ENCODE data around the gene ATP1A3.

The ATP1A3 gene

GRCh38 chr19:42033413-42033812 lies 39.4 kb upstream of the ATP1A3 start:
- no peak overlapping the region for H3K27ac ChIP-seq
- TF ChIP-seq, protein P1, sequence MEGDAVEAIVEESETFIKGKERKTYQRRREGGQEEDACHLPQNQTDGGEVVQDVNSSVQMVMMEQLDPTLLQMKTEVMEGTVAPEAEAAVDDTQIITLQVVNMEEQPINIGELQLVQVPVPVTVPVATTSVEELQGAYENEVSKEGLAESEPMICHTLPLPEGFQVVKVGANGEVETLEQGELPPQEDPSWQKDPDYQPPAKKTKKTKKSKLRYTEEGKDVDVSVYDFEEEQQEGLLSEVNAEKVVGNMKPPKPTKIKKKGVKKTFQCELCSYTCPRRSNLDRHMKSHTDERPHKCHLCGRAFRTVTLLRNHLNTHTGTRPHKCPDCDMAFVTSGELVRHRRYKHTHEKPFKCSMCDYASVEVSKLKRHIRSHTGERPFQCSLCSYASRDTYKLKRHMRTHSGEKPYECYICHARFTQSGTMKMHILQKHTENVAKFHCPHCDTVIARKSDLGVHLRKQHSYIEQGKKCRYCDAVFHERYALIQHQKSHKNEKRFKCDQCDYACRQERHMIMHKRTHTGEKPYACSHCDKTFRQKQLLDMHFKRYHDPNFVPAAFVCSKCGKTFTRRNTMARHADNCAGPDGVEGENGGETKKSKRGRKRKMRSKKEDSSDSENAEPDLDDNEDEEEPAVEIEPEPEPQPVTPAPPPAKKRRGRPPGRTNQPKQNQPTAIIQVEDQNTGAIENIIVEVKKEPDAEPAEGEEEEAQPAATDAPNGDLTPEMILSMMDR (IDR thresholded peaks at IDR 0.05): no peak
- TF ChIP-seq ZFX (IDR thresholded peaks at IDR 0.05; ENCODE audit: borderline replicate concordance): no peak

GRCh38 chr19:42032431-42032830 lies 38.4 kb upstream of the ATP1A3 start:
- H3K27ac ChIP-seq: peak overlapping the region; percentile 15; the same call in 1 of the 2 replicates
- TF ChIP-seq ZFX (IDR thresholded peaks at IDR 0.05; ENCODE audit: borderline replicate concordance): no peak
- TF ChIP-seq, protein P1 (IDR thresholded peaks at IDR 0.05): no peak

DNA sequence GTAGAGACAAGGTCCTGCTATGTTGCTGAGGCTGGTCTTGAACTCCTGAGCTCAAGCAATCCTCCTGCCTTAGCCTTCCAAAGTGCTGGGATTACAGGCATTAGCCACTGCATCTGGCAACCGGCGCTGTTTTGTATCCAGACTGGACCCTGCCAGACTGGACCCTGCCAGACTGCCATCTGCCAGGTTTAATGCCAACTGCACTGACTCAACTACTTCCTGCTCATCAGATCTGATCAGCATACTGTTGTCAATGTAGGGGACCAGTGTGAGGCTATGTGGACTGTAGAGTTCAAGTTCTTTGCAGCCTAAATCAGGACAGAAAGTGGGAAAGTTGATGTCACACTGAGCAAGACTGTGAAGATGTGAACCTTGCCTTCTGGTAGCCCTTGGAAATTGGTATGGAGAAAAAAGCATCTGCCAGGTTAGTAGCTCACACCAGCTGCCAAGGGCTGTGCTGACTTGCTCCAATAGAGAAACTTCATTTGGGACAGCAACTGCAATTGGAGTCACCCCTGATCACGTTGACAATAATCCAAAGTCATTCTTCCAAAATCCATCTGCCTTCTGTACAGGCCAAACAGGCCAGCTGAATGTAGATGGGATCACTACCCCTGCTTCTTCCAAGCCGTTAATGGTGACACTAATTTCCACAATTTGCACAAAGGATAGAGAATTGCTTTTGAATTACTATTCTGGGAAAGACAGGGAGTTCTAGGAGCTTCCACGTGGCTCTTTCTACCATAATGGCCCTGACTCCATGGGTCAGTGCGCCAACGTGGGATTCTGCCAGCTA lies 36.8 kb upstream of the ATP1A3 start:
- no peak overlapping the region for H3K27ac ChIP-seq
- TF ChIP-seq ZFX (IDR thresholded peaks at IDR 0.05; ENCODE audit: borderline replicate concordance): no peak
- TF ChIP-seq, protein P1 (IDR thresholded peaks at IDR 0.05): no peak

GRCh38 chr19:42028304-42029216 lies 34.5 kb upstream of the ATP1A3 start:
- TF ChIP-seq, protein P1 (IDR thresholded peaks at IDR 0.05): peak; percentile 90
- TF ChIP-seq ZFX (IDR thresholded peaks at IDR 0.05; ENCODE audit: borderline replicate concordance): no peak
- no peak overlapping the region for H3K27ac ChIP-seq

GRCh38 chr19:42024622-42025111 lies 30.6 kb upstream of the ATP1A3 start:
- TF ChIP-seq, protein P1 (IDR thresholded peaks at IDR 0.05): no peak
- no peak for TF ChIP-seq ZFX (IDR thresholded peaks at IDR 0.05; ENCODE audit: borderline replicate concordance)
- H3K27ac ChIP-seq: no peak overlapping the region

DNA sequence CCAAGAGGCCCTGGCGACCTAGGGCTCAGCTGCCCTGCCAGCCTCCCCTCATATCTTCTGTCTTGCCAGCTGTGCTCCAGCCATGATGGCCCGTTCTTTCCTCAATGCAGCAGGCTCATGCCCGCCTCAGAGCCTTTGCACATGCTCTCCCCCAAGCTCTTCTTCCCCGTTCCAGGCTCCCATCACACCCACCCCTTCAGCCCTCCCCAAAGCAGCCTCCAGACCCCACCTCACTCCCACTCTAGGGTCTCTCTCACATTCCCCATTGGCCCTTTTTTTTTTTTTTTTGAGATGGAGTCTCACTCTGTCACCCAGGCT lies 29.9 kb upstream of the ATP1A3 start:
- H3K27ac ChIP-seq: no peak overlapping the region
- TF ChIP-seq, protein P1 (IDR thresholded peaks at IDR 0.05): peak; percentile 49
- no peak for TF ChIP-seq ZFX (IDR thresholded peaks at IDR 0.05; ENCODE audit: borderline replicate concordance)
